Gastrocnemius medialis (tissue), 4 donors: ENCODE data around the gene TSPAN5.

Experiments used
- CTCF ChIP-seq, 5 experiments: fragments of 450-650 bp in 3 of 5; fragments of 200-600 bp in 2 of 5; sonication (generic) in 2 of 5; IDR thresholded peaks in 4 of 5; conservative IDR thresholded peaks in 1 of 5; 1 replicate in 4 of 5; 2 replicates in 1 of 5; pipeline ENCODE4 v1.5.1; 2016 to 2019; ENCODE audit warnings: antibody characterized with exemption in 5 of 5, mild to moderate bottlenecking in 3 of 5, moderate library complexity in 3 of 5
- POLR2A ChIP-seq, 2 donors: fragments of 450-650 bp; IDR thresholded peaks; one replicate each; pipeline ENCODE4 v1.6.1; 2017; ENCODE audit warnings: antibody characterized with exemption in 2 of 2, mild to moderate bottlenecking in 2 of 2, moderate library complexity in 2 of 2

GRCh38 chr4:98625920-98626319 lies 32.5 kb downstream of the TSPAN5 start:
- TF ChIP-seq CTCF (IDR thresholded peaks at IDR 0.05 in 4 of 5, conservative IDR thresholded peaks at IDR 0.05 in 1 of 5) (no peak), POLR2A (IDR thresholded peaks at IDR 0.05) (no peak)
